A549 (cell line): ENCODE data around the gene ATF4.

Experiments used
- CHD2 ChIP-seq: fragments of 150-350 bp; IDR thresholded peaks from 2 replicates; pipeline ENCODE4 v1.6.1; 2014; ENCODE audit warnings: low read length; ENCODE audit not compliant: partially characterized antibody
- ESRRA ChIP-seq: fragments of 150-350 bp; IDR thresholded peaks from 2 replicates; pipeline ENCODE4 v1.6.1; 2014; ENCODE audit warnings: mild to moderate bottlenecking, low read length, borderline replicate concordance
- GATA3 ChIP-seq: IDR thresholded peaks from 2 replicates; pipeline ENCODE4 v1.6.1; 2012; ENCODE audit warnings: borderline replicate concordance
- POLR2A ChIP-seq: IDR thresholded peaks from 2 replicates; pipeline ENCODE4 v1.6.1; 2012; ENCODE audit warnings: mild to moderate bottlenecking, low read length
- POLR2AphosphoS2 ChIP-seq: conservative IDR thresholded peaks from 2 replicates; pipeline ENCODE4 v1.6.1; 2012; ENCODE audit warnings: low read length, improper control_type of control experiment, inconsistent platforms
- RCOR1 ChIP-seq: fragments of 150-350 bp; IDR thresholded peaks from 2 replicates; pipeline ENCODE4 v1.6.1; 2014; ENCODE audit warnings: antibody characterized with exemption, low read length, low read depth
- SREBF2 ChIP-seq: fragments of 450-650 bp; IDR thresholded peaks from 2 replicates; pipeline ENCODE4 v1.6.1; 2014; ENCODE audit warnings: mild to moderate bottlenecking, moderate library complexity
- TF ChIP-seq, protein P1 (sequence below): fragments of >200 bp; sonication (Bioruptor Twin); formaldehyde crosslinking; IDR thresholded peaks from 3 replicates; pipeline ENCODE4 v1.5.1; 2016
- TF ChIP-seq, protein P2 (sequence below): fragments of 150-350 bp; IDR thresholded peaks from 2 replicates; pipeline ENCODE4 v1.6.1; 2014; ENCODE audit warnings: low read depth, mild to moderate bottlenecking, low read length
- TF ChIP-seq, protein P3 (sequence below): IDR thresholded peaks from 2 replicates; pipeline ENCODE4 v1.6.1; 2012

DNA sequence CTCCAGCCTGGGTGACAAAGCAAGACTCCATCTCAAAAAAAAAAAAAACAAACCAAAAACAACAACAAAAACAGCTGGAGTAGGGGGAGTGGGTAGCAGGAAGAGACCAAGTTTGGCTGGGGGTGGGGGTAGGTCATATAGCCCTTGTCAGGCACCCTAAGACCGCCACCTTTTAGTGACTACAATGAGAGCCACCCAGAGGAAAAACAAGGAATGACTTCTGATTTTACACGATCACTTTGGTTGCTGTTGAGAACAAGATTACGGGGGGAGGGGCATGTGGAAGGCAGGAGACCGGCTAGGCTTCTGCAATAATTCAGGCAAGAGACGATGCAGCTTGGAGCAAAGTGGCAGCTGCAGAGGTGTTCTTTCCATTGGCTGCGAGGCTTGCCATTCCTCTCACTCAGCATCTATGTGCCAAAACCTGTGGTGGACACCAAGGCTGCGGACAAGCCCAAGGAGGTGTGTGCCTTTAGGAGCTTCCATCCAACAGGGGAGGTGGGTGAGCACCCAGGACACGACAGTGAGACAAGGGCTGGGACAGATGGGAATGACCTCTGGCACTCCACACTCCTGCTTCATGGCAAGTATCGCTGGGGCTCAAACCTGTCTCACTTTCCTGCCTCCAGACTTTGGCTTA lies 10.4 kb downstream of the ATF4 start:
- TF ChIP-seq SREBF2 = no peak
- TF ChIP-seq, protein P1, sequence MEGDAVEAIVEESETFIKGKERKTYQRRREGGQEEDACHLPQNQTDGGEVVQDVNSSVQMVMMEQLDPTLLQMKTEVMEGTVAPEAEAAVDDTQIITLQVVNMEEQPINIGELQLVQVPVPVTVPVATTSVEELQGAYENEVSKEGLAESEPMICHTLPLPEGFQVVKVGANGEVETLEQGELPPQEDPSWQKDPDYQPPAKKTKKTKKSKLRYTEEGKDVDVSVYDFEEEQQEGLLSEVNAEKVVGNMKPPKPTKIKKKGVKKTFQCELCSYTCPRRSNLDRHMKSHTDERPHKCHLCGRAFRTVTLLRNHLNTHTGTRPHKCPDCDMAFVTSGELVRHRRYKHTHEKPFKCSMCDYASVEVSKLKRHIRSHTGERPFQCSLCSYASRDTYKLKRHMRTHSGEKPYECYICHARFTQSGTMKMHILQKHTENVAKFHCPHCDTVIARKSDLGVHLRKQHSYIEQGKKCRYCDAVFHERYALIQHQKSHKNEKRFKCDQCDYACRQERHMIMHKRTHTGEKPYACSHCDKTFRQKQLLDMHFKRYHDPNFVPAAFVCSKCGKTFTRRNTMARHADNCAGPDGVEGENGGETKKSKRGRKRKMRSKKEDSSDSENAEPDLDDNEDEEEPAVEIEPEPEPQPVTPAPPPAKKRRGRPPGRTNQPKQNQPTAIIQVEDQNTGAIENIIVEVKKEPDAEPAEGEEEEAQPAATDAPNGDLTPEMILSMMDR = no peak
- no peak for TF ChIP-seq ESRRA
- TF ChIP-seq, protein P2, sequence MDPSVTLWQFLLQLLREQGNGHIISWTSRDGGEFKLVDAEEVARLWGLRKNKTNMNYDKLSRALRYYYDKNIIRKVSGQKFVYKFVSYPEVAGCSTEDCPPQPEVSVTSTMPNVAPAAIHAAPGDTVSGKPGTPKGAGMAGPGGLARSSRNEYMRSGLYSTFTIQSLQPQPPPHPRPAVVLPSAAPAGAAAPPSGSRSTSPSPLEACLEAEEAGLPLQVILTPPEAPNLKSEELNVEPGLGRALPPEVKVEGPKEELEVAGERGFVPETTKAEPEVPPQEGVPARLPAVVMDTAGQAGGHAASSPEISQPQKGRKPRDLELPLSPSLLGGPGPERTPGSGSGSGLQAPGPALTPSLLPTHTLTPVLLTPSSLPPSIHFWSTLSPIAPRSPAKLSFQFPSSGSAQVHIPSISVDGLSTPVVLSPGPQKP = no peak
- TF ChIP-seq, protein P3, sequence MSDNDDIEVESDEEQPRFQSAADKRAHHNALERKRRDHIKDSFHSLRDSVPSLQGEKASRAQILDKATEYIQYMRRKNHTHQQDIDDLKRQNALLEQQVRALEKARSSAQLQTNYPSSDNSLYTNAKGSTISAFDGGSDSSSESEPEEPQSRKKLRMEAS = no peak
- TF ChIP-seq RCOR1 = no peak
- no peak for TF ChIP-seq POLR2AphosphoS2
- TF ChIP-seq POLR2A = no peak
- TF ChIP-seq GATA3 = no peak
- TF ChIP-seq CHD2 = no peak
